ENCODE measurements around the gene FLT3LG. TPM values are rescaled to one million over a fixed set of nuclear protein-coding genes. Genes with fewer than 3 reads are reported as not detected.

FLT3LG gene
- total and polyA plus RNA-seq, 9 of the 15 experiments (the other 6 are each of a cell fraction or from before 2014, with no cell fraction given), result 0.31 to 6.4 (median 1.1) TPM

- peak; percentile 60 for TF ChIP-seq GMEB1 (CRISPR knock-in tag; IDR thresholded peaks at IDR 0.05)
- TF ChIP-seq ARID3A (IDR thresholded peaks at IDR 0.05; ENCODE audit: borderline replicate concordance, low read depth, low read length), result peak; percentile 95
- TF ChIP-seq RBM25 (IDR thresholded peaks at IDR 0.05; ENCODE audit: low read depth, low read length, severe bottlenecking), result peak; percentile 8
- no peak for TF ChIP-seq ZNF212 (CRISPR knock-in tag; IDR thresholded peaks at IDR 0.05)
- TF ChIP-seq E2F6 (IDR thresholded peaks at IDR 0.05; ENCODE audit: borderline replicate concordance in 1 of 2, extremely low read depth in 1 of 2, insufficient read depth in 1 of 2, insufficient read length in 1 of 2, low read depth in 1 of 2, low read length in 1 of 2, poor library complexity in 1 of 2, severe bottlenecking in 1 of 2), result peak in 1 of 2 experiments; percentile 27
- peak; percentile 71; the same call in 1 of the 2 replicates for TF ChIP-seq BCOR (IDR thresholded peaks at IDR 0.05)
- peak; percentile 19 to 27; a peak in 3 of 4 replicates for TF ChIP-seq ARNT (IDR thresholded peaks at IDR 0.05)
- peak; percentile 66; the same call in 1 of the 2 replicates for TF ChIP-seq THAP12 (CRISPR knock-in tag; IDR thresholded peaks at IDR 0.05)
- no peak for TF ChIP-seq RB1 (IDR thresholded peaks at IDR 0.05; ENCODE audit: low read depth)
- TF ChIP-seq SIX5 (IDR thresholded peaks at IDR 0.05; ENCODE audit: borderline replicate concordance in 1 of 2, insufficient read depth in 1 of 2, low read depth in 1 of 2, low read length in 2 of 2), result peak; percentile 46; a peak in 3 of 4 replicates
- TF ChIP-seq POU5F1 (IDR thresholded peaks at IDR 0.05; ENCODE audit: borderline replicate concordance, low read depth, low read length, partially characterized antibody), result peak; percentile 20
- 0 out of 2 replicates have a peak, but pooled peaks have one; percentile 14 for TF ChIP-seq FOXM1 (IDR thresholded peaks at IDR 0.05; ENCODE audit: low read depth)
- TF ChIP-seq FOXM1 (CRISPR knock-in tag; IDR thresholded peaks at IDR 0.05; ENCODE audit: low read depth), result no peak
- peak; percentile 4; the same call in 1 of the 2 replicates for TF ChIP-seq TCF3 (CRISPR knock-in tag; IDR thresholded peaks at IDR 0.05)
- 0 out of 2 replicates have a peak, but pooled peaks have one; percentile 33 for TF ChIP-seq RUNX1 (IDR thresholded peaks at IDR 0.05; ENCODE audit: low read depth)
- peak; percentile 74 for TF ChIP-seq ZZZ3 (IDR thresholded peaks at IDR 0.05)
- peak; percentile 99 for TF ChIP-seq THAP7 (CRISPR knock-in tag; IDR thresholded peaks at IDR 0.05)
- peak; percentile 89 for TF ChIP-seq ETV5 (CRISPR knock-in tag; IDR thresholded peaks at IDR 0.05; ENCODE audit: low read depth)
- TF ChIP-seq ZBED1 (IDR thresholded peaks at IDR 0.05), result no peak
- peak in 1 of 2 experiments; percentile 21; a peak in 1 of 3 replicates for TF ChIP-seq CBX3 (IDR thresholded peaks at IDR 0.05; ENCODE audit: borderline replicate concordance in 1 of 2, low read length in 2 of 2)
Observed at GRCh38 chr19:49451430-49452181, 22.4 kb upstream of the FLT3LG start, which contains the start of gene PIH1D1 (continued).
